ENCODE data around the gene KDM2B. TPM values are rescaled to one million over a fixed set of nuclear protein-coding genes. Genes with fewer than 3 reads are reported as not detected.

Gene KDM2B
- total RNA-seq, 1 donor, result 32.6 TPM

- no peak for DNase-seq (ENCODE audit: insufficient read length, low spot score, missing footprints)
- no peak overlapping the region for H3K4me3 ChIP-seq (ENCODE audit: insufficient read depth, low read length)
- no peak overlapping the region for H3K27ac ChIP-seq (ENCODE audit: low read depth, low read length)
- H3K4me2 ChIP-seq (ENCODE audit: insufficient read depth, low read length), result no peak overlapping the region
- no peaks in the 10 kb centered on the region for H3K36me3 ChIP-seq (ENCODE audit: insufficient read depth, low read length)
- peaks cover 16% of the 10 kb centered on the region for H3K4me1 ChIP-seq (ENCODE audit: insufficient read depth, low read length)
- no peaks in the 10 kb centered on the region for H3K9me3 ChIP-seq (ENCODE audit: low read depth, low read length)
- H2AFZ ChIP-seq (ENCODE audit: low read length), result no peak overlapping the region
- H3K27me3 ChIP-seq (ENCODE audit: insufficient read depth, low read length), result no peaks in the 10 kb centered on the region
- H4K20me1 ChIP-seq (ENCODE audit: insufficient read depth, low read length), result no peaks in the 10 kb centered on the region
- no peaks in the 10 kb centered on the region for H3K79me2 ChIP-seq (ENCODE audit: insufficient read depth, low read length)
- no peak for TF ChIP-seq CTCF (IDR thresholded peaks at IDR 0.05; ENCODE audit: extremely low read depth, low read depth, low read length)
Observed at GRCh38 chr12:121501946-121502345, 78.9 kb downstream of the KDM2B start.

GRCh38 chr12:121499929-121500793 is 80.7 kb downstream of the KDM2B start:
- Histone ChIP-seq H4K20me1 (ENCODE audit: insufficient read depth, low read length) (no peaks in the 10 kb centered on the region), H3K4me3 (ENCODE audit: insufficient read depth, low read length) (peak overlapping the region; percentile 56), H3K27ac (ENCODE audit: low read depth, low read length) (peak overlapping the region; percentile 31), H3K9me3 (ENCODE audit: low read depth, low read length) (no peaks in the 10 kb centered on the region), H3K27me3 (ENCODE audit: insufficient read depth, low read length) (no peaks in the 10 kb centered on the region), H2AFZ (ENCODE audit: low read length) (peak overlapping the region; percentile 81), H3K36me3 (ENCODE audit: insufficient read depth, low read length) (no peaks in the 10 kb centered on the region), H3K4me2 (ENCODE audit: insufficient read depth, low read length) (peak overlapping the region; percentile 79), H3K4me1 (ENCODE audit: insufficient read depth, low read length) (peaks cover 9% of the 10 kb centered on the region), H3K79me2 (ENCODE audit: insufficient read depth, low read length) (no peaks in the 10 kb centered on the region)
- TF ChIP-seq CTCF (IDR thresholded peaks at IDR 0.05; ENCODE audit: extremely low read depth, low read depth, low read length), result peak; percentile 90
- peak; percentile 91 for DNase-seq (ENCODE audit: insufficient read length, low spot score, missing footprints)

- Histone ChIP-seq H3K4me1 (ENCODE audit: insufficient read depth, low read length) (peaks cover 8% of the 10 kb centered on the region), H3K27me3 (ENCODE audit: insufficient read depth, low read length) (no peaks in the 10 kb centered on the region), H3K79me2 (ENCODE audit: insufficient read depth, low read length) (no peaks in the 10 kb centered on the region), H3K4me3 (ENCODE audit: insufficient read depth, low read length) (no peak overlapping the region), H3K36me3 (ENCODE audit: insufficient read depth, low read length) (no peaks in the 10 kb centered on the region), H3K9me3 (ENCODE audit: low read depth, low read length) (no peaks in the 10 kb centered on the region), H4K20me1 (ENCODE audit: insufficient read depth, low read length) (no peaks in the 10 kb centered on the region), H3K4me2 (ENCODE audit: insufficient read depth, low read length) (no peak overlapping the region), H2AFZ (ENCODE audit: low read length) (no peak overlapping the region), H3K27ac (ENCODE audit: low read depth, low read length) (no peak overlapping the region)
- no peak for TF ChIP-seq CTCF (IDR thresholded peaks at IDR 0.05; ENCODE audit: extremely low read depth, low read depth, low read length)
- DNase-seq (ENCODE audit: insufficient read length, low spot score, missing footprints), result peak; percentile 42
Observed at GRCh38 chr12:121495746-121496145, 85.1 kb downstream of the KDM2B start.

- Histone ChIP-seq H3K4me1 (ENCODE audit: insufficient read depth, low read length) (no peaks in the 10 kb centered on the region), H3K4me2 (ENCODE audit: insufficient read depth, low read length) (no peak overlapping the region), H3K79me2 (ENCODE audit: insufficient read depth, low read length) (no peaks in the 10 kb centered on the region), H2AFZ (ENCODE audit: low read length) (no peak overlapping the region), H3K9me3 (ENCODE audit: low read depth, low read length) (no peaks in the 10 kb centered on the region), H3K36me3 (ENCODE audit: insufficient read depth, low read length) (no peaks in the 10 kb centered on the region), H3K4me3 (ENCODE audit: insufficient read depth, low read length) (no peak overlapping the region), H3K27ac (ENCODE audit: low read depth, low read length) (no peak overlapping the region), H3K27me3 (ENCODE audit: insufficient read depth, low read length) (no peaks in the 10 kb centered on the region), H4K20me1 (ENCODE audit: insufficient read depth, low read length) (no peaks in the 10 kb centered on the region)
- TF ChIP-seq CTCF (IDR thresholded peaks at IDR 0.05; ENCODE audit: extremely low read depth, low read depth, low read length), result peak; percentile 89
- DNase-seq (ENCODE audit: insufficient read length, low spot score, missing footprints), result peak; percentile 85
Observed at GRCh38 chr12:121494093-121494787, 86.6 kb downstream of the KDM2B start.

Data from osteoblast (primary cell).